ENCODE results near the gene EXD3. TPM values are rescaled to one million over a fixed set of nuclear protein-coding genes. Genes with fewer than 3 reads are reported as not detected.

Gene EXD3
- total RNA-seq, 4 donors from 2014 or later = 8.3 to 22.3 (median 14.2) TPM

GRCh38 chr9:137354845-137355760, 67.9 kb downstream of the EXD3 start:
- Histone ChIP-seq H3K4me1 (peaks cover 5 to 17% (median 14%) of the 10 kb centered on the region in 4 donors), H3K36me3 (peaks cover 0 to 22% (median 1%) of the 10 kb centered on the region in 4 donors), H3K27ac (replicated peaks in 1 of 4) (peak overlapping the region in 1 of 4 donors; percentile 54), H3K9me3 (peaks cover 0 to 16% (median 13%) of the 10 kb centered on the region in 4 donors), H3K4me3 (no peak overlapping the region), H3K27me3 (no peaks in the 10 kb centered on the region)
- intact Hi-C loops (cut with DNase I) = no loop called here
- TF ChIP-seq EP300 (IDR thresholded peaks at IDR 0.05) (no peak), POLR2AphosphoS5 (IDR thresholded peaks at IDR 0.05) (no peak), POLR2A (IDR thresholded peaks at IDR 0.05; ENCODE audit: low read depth) (no peak), CTCF (IDR thresholded peaks at IDR 0.05) (no peak)
- no peak for DNase-seq (ENCODE audit: extremely low spot score)
- WGBS = 91% methylated on average over 23 of the region's 30 CpGs

- H3K4me1 ChIP-seq = peaks cover 5 to 17% (median 14%) of the 10 kb centered on the region in 4 donors
- no peak for TF ChIP-seq CTCF (IDR thresholded peaks at IDR 0.05)
- TF ChIP-seq POLR2A (IDR thresholded peaks at IDR 0.05; ENCODE audit: low read depth) = no peak
- no peak for TF ChIP-seq POLR2AphosphoS5 (IDR thresholded peaks at IDR 0.05)
- no peak for TF ChIP-seq EP300 (IDR thresholded peaks at IDR 0.05)
- no peak overlapping the region for H3K4me3 ChIP-seq
- H3K9me3 ChIP-seq = peaks cover 0 to 16% (median 13%) of the 10 kb centered on the region in 4 donors
- no peaks in the 10 kb centered on the region for H3K27me3 ChIP-seq
- H3K27ac ChIP-seq (replicated peaks in 1 of 4) = peak overlapping the region in 3 of 4 donors; percentile 23 to 54 (median 27)
- H3K36me3 ChIP-seq = peaks cover 0 to 27% (median 3%) of the 10 kb centered on the region in 4 donors
- 94% methylated on average over 3 of the region's 28 CpGs for WGBS
- intact Hi-C loops (cut with DNase I) = no loop called here
- DNase-seq (ENCODE audit: extremely low spot score) = no peak
These were observed 68.7 kb downstream of the EXD3 start for GRCh38 chr9:137354153-137354844.

GRCh38 chr9:137353223-137354152, 69.5 kb downstream of the EXD3 start:
- Histone ChIP-seq H3K4me3 (no peak overlapping the region), H3K9me3 (peaks cover 0 to 16% (median 13%) of the 10 kb centered on the region in 4 donors), H3K27me3 (no peaks in the 10 kb centered on the region), H3K4me1 (peaks cover 5 to 17% (median 14%) of the 10 kb centered on the region in 4 donors), H3K36me3 (peaks cover 0 to 35% (median 9%) of the 10 kb centered on the region in 4 donors), H3K27ac (replicated peaks in 1 of 4) (peak overlapping the region in 3 of 4 donors; percentile 23 to 54 (median 27))
- intact Hi-C loops (cut with DNase I) = no loop called here
- 89% methylated on average over 25 of the region's 43 CpGs for WGBS
- TF ChIP-seq POLR2AphosphoS5 (IDR thresholded peaks at IDR 0.05) = peak in 1 of 2 donors; percentile 32
- no peak for TF ChIP-seq EP300 (IDR thresholded peaks at IDR 0.05)
- TF ChIP-seq POLR2A (IDR thresholded peaks at IDR 0.05; ENCODE audit: low read depth) = no peak
- TF ChIP-seq CTCF (IDR thresholded peaks at IDR 0.05) = no peak
- no peak for DNase-seq (ENCODE audit: extremely low spot score)

GRCh38 chr9:137352511-137353222, 70.3 kb downstream of the EXD3 start:
- H3K27me3 ChIP-seq = no peaks in the 10 kb centered on the region
- H3K4me3 ChIP-seq = no peak overlapping the region
- 92% methylated on average over 17 of the region's 26 CpGs for WGBS
- peaks cover 5 to 34% (median 14%) of the 10 kb centered on the region in 4 donors for H3K36me3 ChIP-seq
- peaks cover 0 to 13% (median 10%) of the 10 kb centered on the region in 4 donors for H3K9me3 ChIP-seq
- no peak for TF ChIP-seq POLR2AphosphoS5 (IDR thresholded peaks at IDR 0.05)
- no peak for TF ChIP-seq POLR2A (IDR thresholded peaks at IDR 0.05; ENCODE audit: low read depth)
- no peak for TF ChIP-seq CTCF (IDR thresholded peaks at IDR 0.05)
- TF ChIP-seq EP300 (IDR thresholded peaks at IDR 0.05) = no peak
- no peak for DNase-seq (ENCODE audit: extremely low spot score)
- H3K27ac ChIP-seq (replicated peaks in 1 of 4) = no peak overlapping the region
- H3K4me1 ChIP-seq = peaks cover 5 to 17% (median 14%) of the 10 kb centered on the region in 4 donors
- intact Hi-C loops (cut with DNase I) = no loop called here

Data from esophagus muscularis mucosa (tissue), 4 donors.